Effector memory CD4-positive, alpha-beta T cell (primary cell): Measurements from ENCODE around the gene ZNF831.

Source experiments
- DNase-seq, 3 donors: peaks; one replicate each; pipeline ENCODE4 v3.0.0-alpha.2; 2020
- H3K27ac ChIP-seq: 2 replicates; pipeline ENCODE4 v1.7.0; 2013; ENCODE audit warnings: mild to moderate bottlenecking, low read length, moderate library complexity; ENCODE audit not compliant: insufficient read depth, poor library complexity, severe bottlenecking
- H3K27me3 ChIP-seq: replicated peaks from 2 replicates; pipeline ENCODE4 v1.7.0; 2013; ENCODE audit warnings: mild to moderate bottlenecking, low read length; ENCODE audit not compliant: insufficient read depth, control insufficient read depth, poor library complexity, severe bottlenecking
- H3K36me3 ChIP-seq: 2 replicates; pipeline ENCODE4 v1.7.0; 2013; ENCODE audit warnings: mild to moderate bottlenecking, low read length, moderate library complexity; ENCODE audit not compliant: control insufficient read depth, insufficient read depth
- H3K4me1 ChIP-seq: 2 replicates; pipeline ENCODE4 v1.7.0; 2013; ENCODE audit warnings: low read length, mild to moderate bottlenecking; ENCODE audit not compliant: control insufficient read depth, insufficient read depth, poor library complexity, severe bottlenecking
- H3K4me3 ChIP-seq: 2 replicates; pipeline ENCODE4 v1.7.0; 2013; ENCODE audit warnings: low read length, low read depth, mild to moderate bottlenecking; ENCODE audit not compliant: insufficient read depth, poor library complexity, severe bottlenecking
- H3K9me3 ChIP-seq: 2 replicates; pipeline ENCODE4 v1.7.0; 2013; ENCODE audit warnings: mild to moderate bottlenecking, low read length, moderate library complexity; ENCODE audit not compliant: control insufficient read depth

ZNF831 gene

GRCh38 chr20:59191756-59192532 lies 28.3 kb downstream of the ZNF831 start:
- no peaks in the 10 kb centered on the region for H3K27me3 ChIP-seq
- no peak overlapping the region for H3K27ac ChIP-seq
- H3K36me3 ChIP-seq, result peaks cover 21% of the 10 kb centered on the region
- DNase-seq, result no peak
- no peaks in the 10 kb centered on the region for H3K4me1 ChIP-seq
- H3K9me3 ChIP-seq, result no peaks in the 10 kb centered on the region
- no peak overlapping the region for H3K4me3 ChIP-seq

GRCh38 chr20:59192533-59192896 lies 28.9 kb downstream of the ZNF831 start:
- Histone ChIP-seq H3K36me3 (peaks cover 24% of the 10 kb centered on the region), H3K27ac (no peak overlapping the region), H3K4me3 (no peak overlapping the region), H3K4me1 (no peaks in the 10 kb centered on the region), H3K9me3 (no peaks in the 10 kb centered on the region), H3K27me3 (no peaks in the 10 kb centered on the region)
- DNase-seq, result no peak

GRCh38 chr20:59193325-59193724 lies 29.7 kb downstream of the ZNF831 start:
- no peaks in the 10 kb centered on the region for H3K9me3 ChIP-seq
- H3K27ac ChIP-seq, result no peak overlapping the region
- H3K27me3 ChIP-seq, result no peaks in the 10 kb centered on the region
- DNase-seq, result no peak
- no peak overlapping the region for H3K4me3 ChIP-seq
- no peaks in the 10 kb centered on the region for H3K4me1 ChIP-seq
- peaks cover 32% of the 10 kb centered on the region for H3K36me3 ChIP-seq

GRCh38 chr20:59194023-59194935 lies 30.7 kb downstream of the ZNF831 start:
- DNase-seq, result no peak
- H3K36me3 ChIP-seq, result peaks cover 36% of the 10 kb centered on the region
- H3K4me3 ChIP-seq, result no peak overlapping the region
- H3K9me3 ChIP-seq, result no peaks in the 10 kb centered on the region
- H3K27me3 ChIP-seq, result no peaks in the 10 kb centered on the region
- no peaks in the 10 kb centered on the region for H3K4me1 ChIP-seq
- H3K27ac ChIP-seq, result no peak overlapping the region

GRCh38 chr20:59195316-59195993 lies 31.8 kb downstream of the ZNF831 start:
- no peak overlapping the region for H3K4me3 ChIP-seq
- H3K27ac ChIP-seq, result no peak overlapping the region
- peaks cover 41% of the 10 kb centered on the region for H3K36me3 ChIP-seq

GRCh38 chr20:59204165-59204894 lies 40.7 kb downstream of the ZNF831 start:
- no peak overlapping the region for H3K27ac ChIP-seq
- H3K9me3 ChIP-seq, result peaks cover 8% of the 10 kb centered on the region
- H3K27me3 ChIP-seq, result no peaks in the 10 kb centered on the region
- no peaks in the 10 kb centered on the region for H3K4me1 ChIP-seq
- H3K4me3 ChIP-seq, result no peak overlapping the region
- no peak for DNase-seq
- peaks cover 37% of the 10 kb centered on the region for H3K36me3 ChIP-seq

More at GRCh38 chr20:59195316-59195993, 31.8 kb downstream of the ZNF831 start:
- no peaks in the 10 kb centered on the region for H3K27me3 ChIP-seq
- H3K4me1 ChIP-seq, result no peaks in the 10 kb centered on the region
- peaks cover 8% of the 10 kb centered on the region for H3K9me3 ChIP-seq
- DNase-seq, result no peak

- Histone ChIP-seq H3K27ac (no peak overlapping the region), H3K36me3 (peaks cover 39% of the 10 kb centered on the region), H3K27me3 (no peaks in the 10 kb centered on the region), H3K9me3 (peaks cover under 1% of the 10 kb centered on the region), H3K4me1 (no peaks in the 10 kb centered on the region), H3K4me3 (no peak overlapping the region)
- no peak for DNase-seq
Measured at GRCh38 chr20:59205044-59205443, 41.4 kb downstream of the ZNF831 start.

- Histone ChIP-seq H3K27me3 (no peaks in the 10 kb centered on the region), H3K27ac (no peak overlapping the region), H3K9me3 (no peaks in the 10 kb centered on the region), H3K36me3 (peaks cover 55% of the 10 kb centered on the region), H3K4me3 (no peak overlapping the region), H3K4me1 (no peaks in the 10 kb centered on the region)
- DNase-seq, result no peak
Measured at GRCh38 chr20:59207235-59207634, 43.6 kb downstream of the ZNF831 start.

- H3K27me3 ChIP-seq, result no peaks in the 10 kb centered on the region
- H3K4me1 ChIP-seq, result no peaks in the 10 kb centered on the region
- no peaks in the 10 kb centered on the region for H3K9me3 ChIP-seq
- H3K27ac ChIP-seq, result no peak overlapping the region
- peak; percentile 54 to 68 (median 59) for DNase-seq
- H3K36me3 ChIP-seq, result peaks cover 61% of the 10 kb centered on the region
- no peak overlapping the region for H3K4me3 ChIP-seq
Measured at GRCh38 chr20:59207742-59208357, 44.2 kb downstream of the ZNF831 start.
